ENCODE results near the gene ZDHHC20.

ZDHHC20 gene

GRCh38 chr13:21478881-21479808 is 20.0 kb upstream of the ZDHHC20 start:
- H3K4me3 ChIP-seq (ENCODE audit: control insufficient read depth, low read depth, low read length): peak overlapping the region; percentile 16
- peak; percentile 82 for DNase-seq (ENCODE audit: low read depth)

DNA sequence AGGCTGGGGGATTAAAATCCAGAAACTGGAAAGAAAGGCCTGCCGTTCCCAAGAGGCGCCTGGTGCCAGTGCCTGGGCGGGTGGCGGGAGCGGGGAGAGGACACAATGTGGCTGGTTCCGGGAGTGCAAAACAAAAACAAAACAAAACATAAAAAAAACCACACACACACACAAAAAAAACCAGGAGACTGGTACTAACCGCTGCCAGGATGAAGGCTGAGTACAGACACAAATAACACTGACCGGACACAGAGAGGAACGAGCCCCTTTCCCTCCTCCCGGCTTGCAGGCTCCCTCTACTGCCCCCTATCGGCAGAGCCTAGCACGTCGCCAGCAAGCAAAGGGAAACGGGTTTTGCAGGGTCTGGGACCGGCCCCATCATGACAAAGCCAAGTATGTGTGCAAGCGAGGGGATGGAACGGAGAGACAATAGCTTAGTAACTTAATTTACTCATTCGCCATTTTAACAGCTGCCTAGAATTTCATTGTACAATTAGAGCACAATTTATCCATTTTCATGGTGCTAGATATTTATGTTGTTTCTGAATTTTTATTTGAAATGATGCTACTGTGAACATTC is 17.9 kb upstream of the ZDHHC20 start:
- peak; percentile 100 for TF ChIP-seq CTCF (conservative IDR thresholded peaks at IDR 0.05; ENCODE audit: control insufficient read depth, insufficient read depth, low read depth, low read length)
- peak overlapping the region; percentile 46 for H3K4me3 ChIP-seq (ENCODE audit: control insufficient read depth, low read depth, low read length)
- DNase-seq (ENCODE audit: low read depth): peak; percentile 86

More at GRCh38 chr13:21478881-21479808, 20.0 kb upstream of the ZDHHC20 start:
- TF ChIP-seq CTCF (conservative IDR thresholded peaks at IDR 0.05; ENCODE audit: control insufficient read depth, insufficient read depth, low read depth, low read length): peak; percentile 57

- no peak for TF ChIP-seq CTCF (conservative IDR thresholded peaks at IDR 0.05; ENCODE audit: control insufficient read depth, insufficient read depth, low read depth, low read length)
- DNase-seq (ENCODE audit: low read depth): no peak
- no peak overlapping the region for H3K4me3 ChIP-seq (ENCODE audit: control insufficient read depth, low read depth, low read length)
Observed at GRCh38 chr13:21475115-21475514, 16.0 kb upstream of the ZDHHC20 start.

GRCh38 chr13:21470785-21471184 is 11.7 kb upstream of the ZDHHC20 start:
- no peak for DNase-seq (ENCODE audit: low read depth)
- no peak overlapping the region for H3K4me3 ChIP-seq (ENCODE audit: control insufficient read depth, low read depth, low read length)
- TF ChIP-seq CTCF (conservative IDR thresholded peaks at IDR 0.05; ENCODE audit: control insufficient read depth, insufficient read depth, low read depth, low read length): no peak

DNA sequence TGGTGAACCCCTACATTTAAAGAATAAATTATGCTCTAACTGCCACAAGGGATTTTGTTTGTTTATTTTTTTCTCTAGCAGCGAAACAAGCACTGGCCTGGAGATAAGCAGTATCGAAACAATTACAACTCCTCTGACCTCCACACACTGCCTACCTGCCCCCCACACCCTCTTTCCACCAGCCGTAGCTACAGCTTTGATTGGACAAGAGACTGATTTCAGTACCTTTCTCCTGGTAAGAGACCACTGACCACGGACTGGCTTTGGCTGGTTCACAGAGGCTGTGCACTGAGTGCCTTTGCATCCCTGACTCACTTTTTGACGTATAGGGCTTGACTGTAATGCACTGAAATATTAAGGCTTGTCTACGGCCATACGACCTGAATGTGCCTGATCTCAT is 7.4 kb upstream of the ZDHHC20 start:
- no peak for TF ChIP-seq CTCF (conservative IDR thresholded peaks at IDR 0.05; ENCODE audit: control insufficient read depth, insufficient read depth, low read depth, low read length)
- H3K4me3 ChIP-seq (ENCODE audit: control insufficient read depth, low read depth, low read length): no peak overlapping the region
- DNase-seq (ENCODE audit: low read depth): no peak

- TF ChIP-seq CTCF (conservative IDR thresholded peaks at IDR 0.05; ENCODE audit: control insufficient read depth, insufficient read depth, low read depth, low read length): no peak
- no peak overlapping the region for H3K4me3 ChIP-seq (ENCODE audit: control insufficient read depth, low read depth, low read length)
- no peak for DNase-seq (ENCODE audit: low read depth)
Observed at GRCh38 chr13:21465710-21466160, 6.6 kb upstream of the ZDHHC20 start.

Measured in fibroblast of mammary gland (primary cell).